ENCODE results near the gene IL4R.

Gene IL4R

DNA sequence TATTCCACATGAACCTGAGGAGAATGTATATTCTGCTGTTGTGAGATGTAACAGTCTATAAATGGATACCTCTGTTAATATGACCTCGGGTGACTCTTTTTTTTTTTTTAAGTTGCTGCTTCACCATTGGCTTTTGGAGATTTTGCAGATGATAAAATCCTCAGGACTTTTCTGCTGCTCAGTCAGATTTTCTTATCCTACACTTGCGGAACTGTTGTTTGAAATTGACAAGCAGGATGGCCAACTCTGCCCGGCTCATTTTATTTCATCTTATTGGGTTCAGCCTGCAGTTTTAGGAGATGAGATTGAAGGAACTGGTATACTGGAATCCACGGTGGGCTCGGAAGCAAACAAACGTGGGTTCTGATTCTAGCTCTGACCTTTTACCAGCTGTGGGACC is 19.3 kb downstream of the IL4R start:
- no peak for DNase-seq

DNA sequence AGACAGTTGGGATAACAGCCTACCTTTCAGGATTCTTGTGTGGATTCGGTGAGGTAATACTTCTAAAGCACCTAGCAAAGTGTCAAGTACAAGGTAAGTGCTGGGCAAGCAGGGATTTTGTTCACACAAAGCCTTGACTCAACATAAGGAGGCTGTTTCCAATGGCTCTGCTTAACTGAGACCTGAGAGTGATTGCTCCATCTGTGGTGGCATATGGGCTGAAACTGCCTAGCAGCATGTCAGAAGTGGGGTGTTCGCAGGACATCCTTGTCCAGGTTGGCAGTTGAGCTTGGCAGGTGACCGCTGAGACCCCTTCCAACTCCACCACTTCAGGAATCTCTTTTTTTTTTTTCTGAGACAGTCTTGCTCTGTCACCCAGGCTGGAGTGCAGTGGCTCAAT is 19.8 kb downstream of the IL4R start:
- DNase-seq: no peak

DNA sequence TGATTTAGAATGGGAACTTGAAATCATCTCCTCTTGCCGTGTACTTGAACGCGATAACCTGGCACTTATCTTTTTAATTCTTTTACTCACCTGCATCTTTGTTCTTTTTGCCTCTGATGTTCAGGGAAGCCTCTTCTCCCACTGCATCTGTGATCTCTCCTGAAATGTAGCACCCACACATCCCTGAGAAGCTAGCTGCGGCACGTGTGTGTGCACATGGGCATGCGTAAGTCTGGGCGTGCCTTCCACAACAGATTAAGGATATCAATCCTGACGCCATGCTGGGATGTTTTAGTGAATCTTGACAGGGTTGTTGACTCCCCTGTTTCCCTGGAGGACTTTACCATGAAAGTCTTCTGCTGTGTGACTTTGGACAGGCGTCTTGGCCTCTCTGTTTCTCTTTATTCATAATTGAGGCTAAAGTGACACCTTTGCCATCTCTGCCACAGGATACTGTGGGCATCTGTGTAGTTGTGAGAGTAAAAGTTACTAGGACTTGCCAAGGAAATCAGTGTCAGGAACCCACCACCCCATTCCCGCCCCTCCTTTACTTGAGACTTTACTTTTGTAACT is 20.5 kb downstream of the IL4R start:
- no peak for DNase-seq

DNA sequence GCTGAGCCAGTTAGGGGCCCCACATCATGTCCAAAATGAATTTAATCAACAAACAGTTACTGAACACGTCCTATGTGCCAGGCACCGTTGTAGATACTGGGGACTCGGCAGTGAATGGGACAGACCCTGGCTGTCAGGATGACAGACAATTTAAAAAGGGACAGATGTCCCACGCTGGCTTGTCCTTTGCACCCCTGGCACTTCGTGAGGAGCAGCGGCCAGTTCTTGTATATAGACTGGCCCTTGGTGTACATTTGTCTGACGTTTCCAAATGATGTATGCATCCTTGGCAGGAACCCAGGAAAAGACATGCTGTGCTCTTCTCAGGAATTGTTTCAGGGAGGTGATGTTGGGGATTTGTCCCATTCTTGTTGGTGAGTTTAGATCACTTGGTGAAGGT is 21.1 kb downstream of the IL4R start:
- no peak for DNase-seq

DNA sequence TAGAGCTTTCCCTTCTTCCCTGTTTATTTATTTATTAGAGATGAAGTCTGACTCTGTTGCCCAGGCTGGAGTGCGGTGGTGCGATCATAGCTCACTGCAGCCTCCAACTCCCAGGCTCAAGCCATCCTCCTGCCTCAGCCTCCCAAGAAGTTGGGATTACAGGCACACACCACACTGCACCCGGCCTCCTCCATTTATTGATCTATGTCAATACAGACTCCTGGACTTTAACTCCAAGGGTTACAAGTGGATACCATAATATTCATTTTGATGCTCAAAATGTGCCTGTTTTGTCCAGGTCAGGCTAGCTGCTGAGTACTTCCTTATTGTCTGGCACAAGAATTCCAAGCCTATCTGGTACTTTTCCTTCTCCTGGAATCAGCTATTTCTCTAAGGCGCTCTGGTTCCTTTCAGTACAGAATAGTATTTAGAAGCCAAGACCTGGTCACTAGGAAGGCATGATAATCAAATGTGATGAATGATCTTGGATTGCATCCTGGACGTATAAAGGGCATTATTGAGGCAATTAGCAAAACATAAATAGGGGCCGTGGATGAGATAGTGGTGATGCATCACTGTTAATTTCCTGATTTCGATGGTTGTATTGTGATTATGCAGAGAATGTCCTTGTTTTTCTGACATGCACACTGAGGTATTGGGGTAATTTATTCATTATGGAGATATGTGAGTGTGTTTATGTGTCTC is 21.7 kb downstream of the IL4R start:
- DNase-seq: peak; percentile 70

DNA sequence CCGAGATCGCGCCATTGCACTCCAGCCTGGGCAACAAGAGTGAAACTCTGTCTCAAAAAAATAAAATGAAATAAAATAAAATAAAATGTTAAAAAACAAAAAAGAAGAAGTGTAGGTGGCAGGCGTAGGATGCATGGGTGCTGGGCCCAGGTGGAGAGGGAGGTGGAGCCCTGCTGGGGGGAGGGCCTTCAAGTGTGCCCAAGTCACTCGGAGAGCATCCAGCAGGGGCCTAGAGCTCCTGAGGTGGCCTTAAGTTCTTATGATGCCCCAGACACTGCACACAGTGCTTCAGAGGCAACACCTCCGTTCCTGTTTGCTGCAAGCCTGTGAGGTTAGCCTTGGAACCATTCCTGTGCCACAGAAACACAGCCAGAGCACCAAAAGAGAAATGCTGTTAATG is 23.2 kb downstream of the IL4R start:
- no peak for DNase-seq

DNA sequence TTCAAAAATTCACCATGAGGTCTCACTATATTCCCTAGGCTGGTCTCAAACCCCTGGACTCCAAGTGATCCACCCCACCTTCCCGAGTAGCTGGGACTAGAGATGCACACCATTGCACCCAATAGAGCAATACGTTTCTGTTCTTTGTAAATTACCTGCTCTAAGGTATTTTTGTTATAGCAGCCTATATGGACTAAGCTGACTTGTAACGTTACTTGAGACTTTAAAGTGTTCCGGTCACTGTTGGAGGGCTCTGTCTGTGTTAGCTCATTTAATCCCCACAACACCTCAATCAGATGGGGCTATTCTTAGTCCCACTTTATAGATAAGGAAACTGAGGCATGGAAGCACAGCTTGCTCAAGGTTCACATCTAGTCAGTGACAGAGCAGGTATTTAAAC is 25.4 kb downstream of the IL4R start:
- DNase-seq: no peak

DNA sequence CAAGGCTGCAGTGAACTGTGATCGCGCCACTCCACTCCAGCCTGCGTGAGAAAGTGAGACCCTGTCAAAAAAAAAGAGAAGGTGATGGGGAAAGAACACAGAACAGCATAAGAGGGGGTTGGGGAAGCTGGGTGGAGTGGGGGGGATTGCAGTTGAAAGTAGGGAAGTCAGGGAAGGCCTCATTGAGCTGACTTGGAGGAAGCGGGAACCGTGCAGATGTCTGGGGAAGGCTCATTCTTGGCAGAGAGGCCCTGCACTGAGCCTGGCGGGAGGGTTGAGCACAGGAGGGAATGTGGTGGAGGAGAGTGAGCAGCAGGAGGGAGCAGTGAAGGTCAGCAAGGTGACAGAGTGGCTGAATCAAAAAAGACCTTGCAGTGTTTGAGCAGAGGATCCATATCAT is 26.9 kb downstream of the IL4R start:
- no peak for DNase-seq

DNA sequence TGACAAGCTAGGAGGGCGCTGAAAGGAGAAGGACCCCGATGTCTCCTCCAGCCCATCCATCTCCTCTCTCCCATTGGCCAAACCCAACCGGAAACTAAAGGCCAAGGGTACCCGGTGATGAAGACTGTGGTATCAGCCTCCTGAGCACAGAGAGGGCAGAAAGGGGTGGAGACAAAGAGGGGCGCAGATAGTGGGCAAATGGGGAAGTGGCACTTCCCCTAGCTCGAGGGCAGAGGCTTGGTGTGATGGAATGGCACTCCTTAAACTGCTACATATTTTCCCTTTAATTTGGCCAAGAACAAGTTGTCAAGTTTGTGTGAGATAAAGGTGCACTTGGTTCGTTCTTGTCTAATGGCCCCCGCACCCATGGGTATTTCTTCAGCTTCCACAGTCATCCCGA is 27.8 kb downstream of the IL4R start:
- no peak for DNase-seq

DNA sequence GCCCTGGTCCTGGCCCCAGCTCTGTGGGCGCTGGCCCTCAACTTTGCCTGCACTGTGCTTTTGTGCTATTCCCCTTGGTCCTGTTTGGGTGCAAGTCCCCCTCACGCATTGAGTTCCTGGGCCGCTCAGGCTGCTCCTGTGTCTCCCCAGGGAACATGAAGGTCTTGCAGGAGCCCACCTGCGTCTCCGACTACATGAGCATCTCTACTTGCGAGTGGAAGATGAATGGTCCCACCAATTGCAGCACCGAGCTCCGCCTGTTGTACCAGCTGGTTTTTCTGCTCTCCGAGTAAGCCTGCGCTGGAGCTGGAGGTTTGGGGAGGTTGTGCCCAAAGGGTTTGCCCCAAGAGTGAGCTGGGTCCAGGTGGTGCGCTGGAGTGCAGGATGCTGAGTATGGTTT is 28.2 kb downstream of the IL4R start:
- no peak for DNase-seq

DNA sequence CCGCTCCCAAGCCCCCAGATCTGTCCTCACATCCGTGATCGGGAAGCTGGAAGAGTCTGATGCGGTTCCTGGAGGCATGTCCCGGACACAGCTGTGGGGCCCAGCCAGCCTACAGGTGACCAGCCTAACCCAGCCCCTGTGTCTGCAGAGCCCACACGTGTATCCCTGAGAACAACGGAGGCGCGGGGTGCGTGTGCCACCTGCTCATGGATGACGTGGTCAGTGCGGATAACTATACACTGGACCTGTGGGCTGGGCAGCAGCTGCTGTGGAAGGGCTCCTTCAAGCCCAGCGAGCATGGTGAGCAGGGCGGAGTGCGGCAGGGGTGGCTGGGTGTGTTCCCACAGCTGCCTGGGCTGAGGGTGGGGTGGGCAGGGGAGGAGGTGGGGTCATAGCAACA is 30.9 kb downstream of the IL4R start:
- DNase-seq: no peak

DNA sequence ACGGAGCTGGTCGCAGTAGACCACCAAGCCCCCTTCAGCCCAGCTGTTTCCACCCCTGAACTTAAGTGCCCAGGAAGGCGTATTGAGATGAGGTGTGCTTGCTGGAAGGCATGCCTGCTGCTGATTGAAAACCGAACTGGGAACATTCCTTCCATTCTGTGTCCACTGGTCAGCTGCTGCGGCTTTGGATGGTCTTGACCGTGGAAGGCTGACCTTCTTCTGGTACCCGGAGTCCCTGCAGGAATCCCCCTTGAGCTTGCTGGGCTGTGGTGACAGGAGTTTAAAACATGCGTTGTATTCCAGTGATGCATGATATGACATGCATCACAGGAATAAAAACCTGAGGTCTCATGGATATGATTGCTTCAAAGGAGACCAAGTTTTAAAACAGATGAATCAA is 31.4 kb downstream of the IL4R start:
- DNase-seq: no peak

DNA sequence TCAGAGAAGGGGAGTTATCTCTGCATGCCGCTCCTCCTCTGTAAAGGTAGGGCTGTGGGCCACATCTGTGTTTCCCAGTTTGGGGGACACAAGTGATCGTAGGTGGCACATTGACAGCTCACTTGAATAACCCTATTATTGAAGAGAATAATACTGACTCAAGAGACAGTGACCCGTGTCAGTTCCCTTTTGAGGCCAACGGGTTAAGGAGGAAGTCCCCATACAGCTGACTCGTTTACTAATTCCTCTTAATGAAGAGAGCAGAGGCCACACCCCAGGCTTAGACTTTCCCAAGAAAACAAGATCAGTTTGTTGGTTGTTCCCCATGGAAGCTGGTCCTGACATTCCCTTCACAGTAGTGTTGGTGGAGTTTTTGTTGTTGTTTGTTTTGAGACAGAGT is 33.0 kb downstream of the IL4R start:
- no peak for DNase-seq

DNA sequence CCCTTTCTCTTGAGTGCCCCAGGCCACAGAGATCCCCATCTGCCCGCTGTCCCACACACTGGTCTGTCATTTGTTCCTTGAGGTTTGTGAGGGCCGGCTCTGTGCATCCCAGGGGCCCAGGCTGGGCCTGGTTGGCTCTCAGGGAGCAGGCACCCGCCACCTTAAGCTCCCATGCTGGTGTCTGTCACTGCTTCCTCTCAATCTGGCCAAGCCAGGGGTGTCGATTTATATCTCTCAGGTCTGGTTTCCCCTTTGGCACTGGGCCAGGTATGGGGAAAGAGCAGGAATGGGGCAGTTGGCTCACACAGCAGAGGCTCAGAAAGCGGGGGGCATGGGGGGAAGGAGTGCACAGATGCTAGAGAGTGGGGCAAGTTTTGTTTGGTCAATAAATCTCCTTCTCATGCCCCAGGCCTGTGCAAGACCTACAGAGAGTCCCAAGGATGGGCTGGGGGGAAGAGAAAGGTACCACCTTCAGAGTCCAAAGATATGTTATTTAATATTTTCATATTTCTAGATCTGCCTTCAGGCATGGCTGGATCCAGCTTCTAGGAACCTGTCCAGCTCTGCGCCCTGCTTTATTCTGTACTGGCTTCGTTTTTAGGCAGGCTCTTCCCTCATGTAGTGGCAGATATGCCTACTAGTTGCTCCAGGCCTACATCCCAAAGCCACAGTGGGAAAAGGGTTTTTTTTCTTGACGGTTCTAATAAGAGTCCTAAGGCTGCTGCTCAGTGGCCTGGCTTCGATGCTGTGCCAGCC is 34.3 kb downstream of the IL4R start:
- no peak for DNase-seq

DNA sequence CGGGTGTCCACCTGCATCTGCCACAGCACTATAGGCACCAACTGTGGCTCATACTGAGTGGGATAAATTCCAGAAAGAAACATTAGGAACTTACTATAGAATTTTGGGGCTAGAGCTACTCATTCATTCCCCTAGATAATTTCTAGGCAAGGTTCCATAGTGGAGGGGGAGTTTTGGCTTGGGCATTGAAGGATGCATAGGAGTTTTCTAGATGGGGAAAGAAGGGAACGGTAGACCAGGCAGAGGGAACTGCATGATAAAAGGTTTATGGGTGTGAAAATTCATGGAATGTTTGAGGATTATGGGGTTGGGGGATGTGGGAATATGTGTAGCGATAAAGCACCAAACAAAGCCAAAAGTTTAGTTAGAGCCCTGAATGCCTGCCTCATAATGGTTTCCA is 35.5 kb downstream of the IL4R start:
- DNase-seq: no peak

DNA sequence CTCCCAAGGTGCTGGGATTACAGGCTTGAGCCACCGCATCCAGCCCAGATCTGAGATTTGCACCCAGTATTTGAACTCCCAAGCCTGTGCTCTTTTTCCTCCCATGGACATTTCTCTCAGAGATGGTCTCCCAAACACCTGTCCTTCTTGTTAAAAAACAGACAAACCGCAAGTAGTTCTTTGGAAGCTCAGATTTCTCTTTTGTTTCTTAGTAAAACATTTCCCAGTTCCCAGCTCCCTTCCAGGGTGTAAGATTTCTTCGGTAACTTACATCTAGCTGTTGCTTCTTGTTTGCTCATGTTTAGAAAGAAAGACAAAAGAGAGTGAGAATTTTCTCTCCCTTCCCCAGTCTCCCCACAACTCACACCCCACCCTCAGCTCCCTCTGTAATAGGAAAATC is 36.2 kb downstream of the IL4R start:
- no peak for DNase-seq

DNA sequence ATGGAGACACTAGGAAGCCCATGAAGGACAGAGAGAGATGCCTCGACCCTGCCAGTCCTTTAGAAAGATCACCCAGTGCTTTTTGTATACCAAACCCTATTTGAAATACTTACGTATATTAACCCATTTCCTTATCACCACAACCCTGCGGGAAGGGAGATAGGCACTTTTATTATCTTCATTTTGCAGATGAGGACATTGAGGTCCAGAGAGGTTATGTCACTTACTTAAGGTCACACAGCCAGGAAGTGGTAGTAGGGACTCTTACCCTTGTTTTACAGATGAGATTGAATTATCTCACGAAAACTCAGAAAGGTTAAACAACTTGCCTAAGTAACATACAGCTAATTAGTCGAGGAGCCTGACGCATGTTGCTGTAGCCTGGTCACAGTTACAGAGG is 38.2 kb downstream of the IL4R start:
- DNase-seq: no peak

DNA sequence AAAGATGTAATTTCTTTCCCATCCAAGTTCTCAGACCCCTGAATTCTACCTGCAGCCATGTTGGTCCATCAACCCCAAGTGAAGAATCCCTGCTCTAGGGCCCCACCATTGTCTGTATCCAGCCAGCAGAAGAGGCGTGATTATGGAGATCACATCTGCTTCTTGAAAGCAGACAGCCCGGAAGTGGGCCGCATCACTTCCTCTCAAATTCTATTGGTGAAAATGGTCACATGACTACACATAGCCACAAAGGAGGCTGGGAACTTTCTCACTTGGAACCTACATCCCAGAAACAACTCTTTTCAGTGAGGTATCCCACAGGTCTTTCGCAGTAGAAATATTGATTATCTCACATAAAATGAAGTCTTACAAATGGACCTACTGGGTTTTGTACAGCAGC is 40.1 kb downstream of the IL4R start:
- DNase-seq: no peak

DNA sequence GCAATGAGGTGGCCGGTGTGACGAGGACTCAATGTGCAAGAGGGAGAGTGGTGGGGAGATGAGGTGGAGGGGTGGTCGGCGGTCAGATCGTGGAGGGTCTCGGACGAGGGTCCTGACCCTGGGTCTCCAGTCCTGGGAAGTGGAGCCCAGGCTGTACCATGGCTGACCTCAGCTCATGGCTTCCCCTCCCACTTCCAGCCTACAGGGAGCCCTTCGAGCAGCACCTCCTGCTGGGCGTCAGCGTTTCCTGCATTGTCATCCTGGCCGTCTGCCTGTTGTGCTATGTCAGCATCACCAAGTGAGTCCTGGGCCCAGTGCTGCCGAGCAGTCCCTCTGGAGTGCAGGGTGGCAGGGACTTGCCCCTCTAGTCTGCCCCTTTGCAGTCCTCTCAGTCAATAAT is 41.8 kb downstream of the IL4R start:
- peak; percentile 29 for DNase-seq

DNA sequence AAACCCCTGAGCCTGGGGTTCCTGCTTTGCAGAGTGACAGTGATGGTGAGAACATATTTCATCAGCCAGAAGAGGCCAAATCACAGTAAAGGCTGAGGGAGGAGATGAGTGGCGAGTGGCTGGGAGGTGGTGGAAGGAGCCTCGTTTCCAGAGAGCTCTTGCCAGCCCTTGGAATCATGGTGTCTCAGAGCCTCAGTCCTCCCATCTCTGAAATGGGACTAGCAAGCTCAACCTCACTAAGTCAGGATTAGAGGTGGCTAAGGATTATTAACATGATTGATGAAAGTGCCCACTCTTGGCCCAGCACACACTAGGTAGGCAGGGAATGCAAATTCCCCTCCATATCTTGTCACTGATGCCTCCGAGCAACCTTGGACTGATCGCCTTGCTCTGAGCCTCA is 43.0 kb downstream of the IL4R start:
- no peak for DNase-seq

DNA sequence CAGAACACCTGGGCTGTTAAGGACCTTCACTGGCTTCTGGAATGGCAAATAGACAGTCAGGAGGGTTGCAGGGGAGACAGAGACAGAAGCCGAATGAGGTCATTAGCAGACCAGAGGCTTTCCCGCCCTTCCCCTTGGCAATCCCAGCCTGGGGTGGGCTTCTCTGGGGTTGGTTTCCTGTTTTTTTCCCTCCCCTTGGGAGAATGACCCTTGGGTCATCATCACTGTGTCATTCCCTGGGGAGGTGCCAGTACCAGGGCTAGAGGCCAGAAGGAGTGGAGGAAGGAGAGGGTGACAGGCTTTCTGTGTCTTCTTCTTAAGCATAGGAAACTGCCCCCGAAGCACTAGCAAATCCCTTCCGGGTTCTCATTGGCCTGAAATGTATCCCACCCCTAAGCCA is 45.3 kb downstream of the IL4R start:
- no peak for DNase-seq

DNA sequence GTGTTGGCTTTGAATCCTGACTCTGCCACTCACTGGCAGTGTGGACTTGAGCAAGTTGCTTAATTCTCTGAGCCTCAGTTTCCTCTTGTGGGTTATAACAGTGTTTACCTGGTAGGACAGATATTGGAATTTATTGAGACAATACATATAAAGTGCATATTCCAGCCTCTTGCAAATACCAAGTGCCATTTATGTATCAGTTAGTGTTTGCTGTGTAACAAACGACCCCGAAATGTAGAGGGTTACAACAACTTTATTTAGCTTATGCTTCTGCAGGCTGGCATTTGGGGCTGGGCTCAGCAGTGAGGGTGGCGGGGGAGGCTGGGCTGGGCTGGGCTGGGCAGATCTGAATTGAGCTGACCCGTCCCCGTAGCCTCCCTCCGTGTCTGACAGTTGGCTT is 45.8 kb downstream of the IL4R start:
- no peak for DNase-seq

DNA sequence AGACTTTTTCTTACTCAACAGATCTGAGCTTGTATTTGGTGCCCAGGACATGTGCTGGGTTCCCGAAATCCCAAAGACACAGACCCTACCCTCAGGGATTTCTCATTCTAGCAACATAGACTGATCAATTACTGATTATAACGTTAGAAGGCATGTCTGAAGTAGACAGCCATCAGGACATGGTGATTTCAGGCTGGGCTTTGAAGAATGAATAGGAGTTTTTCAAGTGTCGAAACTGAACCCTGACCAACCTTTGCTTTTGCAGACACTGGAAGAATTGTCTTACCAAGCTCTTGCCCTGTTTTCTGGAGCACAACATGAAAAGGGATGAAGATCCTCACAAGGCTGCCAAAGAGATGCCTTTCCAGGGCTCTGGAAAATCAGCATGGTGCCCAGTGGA is 48.2 kb downstream of the IL4R start:
- DNase-seq: no peak

DNA sequence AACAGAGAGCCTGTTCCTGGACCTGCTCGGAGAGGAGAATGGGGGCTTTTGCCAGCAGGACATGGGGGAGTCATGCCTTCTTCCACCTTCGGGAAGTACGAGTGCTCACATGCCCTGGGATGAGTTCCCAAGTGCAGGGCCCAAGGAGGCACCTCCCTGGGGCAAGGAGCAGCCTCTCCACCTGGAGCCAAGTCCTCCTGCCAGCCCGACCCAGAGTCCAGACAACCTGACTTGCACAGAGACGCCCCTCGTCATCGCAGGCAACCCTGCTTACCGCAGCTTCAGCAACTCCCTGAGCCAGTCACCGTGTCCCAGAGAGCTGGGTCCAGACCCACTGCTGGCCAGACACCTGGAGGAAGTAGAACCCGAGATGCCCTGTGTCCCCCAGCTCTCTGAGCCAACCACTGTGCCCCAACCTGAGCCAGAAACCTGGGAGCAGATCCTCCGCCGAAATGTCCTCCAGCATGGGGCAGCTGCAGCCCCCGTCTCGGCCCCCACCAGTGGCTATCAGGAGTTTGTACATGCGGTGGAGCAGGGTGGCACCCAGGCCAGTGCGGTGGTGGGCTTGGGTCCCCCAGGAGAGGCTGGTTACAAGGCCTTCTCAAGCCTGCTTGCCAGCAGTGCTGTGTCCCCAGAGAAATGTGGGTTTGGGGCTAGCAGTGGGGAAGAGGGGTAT is 48.9 kb downstream of the IL4R start:
- DNase-seq: no peak
